ENCODE measurements around the gene ZC3H10.

Gene ZC3H10

GRCh38 chr12:56127888-56128669 lies 10.0 kb downstream of the ZC3H10 start, which contains the start of gene ESYT1:
Gene ESYT1, plus strand, starts transcription at chr12:56128267. Its CDS starts 53 bp downstream, at chr12:56128320.
- peak; percentile 96 for DNase-seq (ENCODE audit: low read depth, low spot score)

- no peak for DNase-seq (ENCODE audit: low read depth, low spot score)
Observed at GRCh38 chr12:56128670-56129205, 10.7 kb downstream of the ZC3H10 start.

- no peak for DNase-seq (ENCODE audit: low read depth, low spot score)
Observed at GRCh38 chr12:56129206-56129941, 11.3 kb downstream of the ZC3H10 start.

- no peak for DNase-seq (ENCODE audit: low read depth, low spot score)
Observed at GRCh38 chr12:56129942-56130495, 12.0 kb downstream of the ZC3H10 start.

GRCh38 chr12:56130876-56131275 lies 12.8 kb downstream of the ZC3H10 start:
- no peak for DNase-seq (ENCODE audit: low read depth, low spot score)

- no peak for DNase-seq (ENCODE audit: low read depth, low spot score)
Observed at GRCh38 chr12:56134897-56135296, 16.8 kb downstream of the ZC3H10 start.

GRCh38 chr12:56137853-56138571 lies 19.9 kb downstream of the ZC3H10 start:
- DNase-seq (ENCODE audit: low read depth, low spot score), result no peak

- DNase-seq (ENCODE audit: low read depth, low spot score), result no peak
Observed at GRCh38 chr12:56141946-56142784, 24.1 kb downstream of the ZC3H10 start.

GRCh38 chr12:56143217-56143616 lies 25.2 kb downstream of the ZC3H10 start:
- no peak for DNase-seq (ENCODE audit: low read depth, low spot score)

- no peak for DNase-seq (ENCODE audit: low read depth, low spot score)
Observed at GRCh38 chr12:56143870-56144269, 25.8 kb downstream of the ZC3H10 start.

- no peak for DNase-seq (ENCODE audit: low read depth, low spot score)
Observed at GRCh38 chr12:56145217-56145616, 27.2 kb downstream of the ZC3H10 start.

- no peak for DNase-seq (ENCODE audit: low read depth, low spot score)
Observed at GRCh38 chr12:56146492-56147460, 28.7 kb downstream of the ZC3H10 start.

- DNase-seq (ENCODE audit: low read depth, low spot score), result no peak
Observed at GRCh38 chr12:56150563-56150962, 32.5 kb downstream of the ZC3H10 start.

- peak; percentile 50 for DNase-seq (ENCODE audit: low read depth, low spot score)
Observed at GRCh38 chr12:56151672-56152131, 33.6 kb downstream of the ZC3H10 start.

- DNase-seq (ENCODE audit: low read depth, low spot score), result peak; percentile 87
Observed at GRCh38 chr12:56152132-56152755, 34.2 kb downstream of the ZC3H10 start, which contains the start of gene MYL6B. Gene MYL6B, plus strand, starts transcription at chr12:56152587. Its CDS starts 1,332 bp downstream, at chr12:56153919.

GRCh38 chr12:56152756-56153677 lies 35.0 kb downstream of the ZC3H10 start:
- DNase-seq (ENCODE audit: low read depth, low spot score), result no peak

- no peak for DNase-seq (ENCODE audit: low read depth, low spot score)
Observed at GRCh38 chr12:56153678-56154065, 35.6 kb downstream of the ZC3H10 start.

Data from activated naive CD8-positive, alpha-beta T cell treated with anti-CD3 and anti-CD28 coated beads, Interleukin-2, amount 50 U/mL, for 16 hours (primary cell).